Amygdala (tissue), 56 donors: ENCODE data around the gene C10orf105.

ENCODE experiments used
- DNase-seq, 56 donors: peaks; one replicate each; lab custom pipeline; 2025; lab: John Stamatoyannopoulos, UW

Gene C10orf105

GRCh38 chr10:71719464-71720201 lies at the start of gene C10orf105:
Gene C10orf105, minus strand, starts transcription at chr10:71719778. Its CDS starts 3,441 bp downstream, at chr10:71716337.
- DNase-seq, result peak in 7 of 56 donors; percentile 20 to 69 (median 50)

GRCh38 chr10:71767420-71768035 lies 48.0 kb upstream of the C10orf105 start:
- no peak for DNase-seq

GRCh38 chr10:71766717-71767419 lies 47.3 kb upstream of the C10orf105 start:
- DNase-seq, result no peak

GRCh38 chr10:71765906-71766716 lies 46.5 kb upstream of the C10orf105 start:
- DNase-seq, result no peak

GRCh38 chr10:71765176-71765904 lies 45.8 kb upstream of the C10orf105 start:
- peak in 3 of 56 donors; percentile 20 to 33 (median 24) for DNase-seq

- DNase-seq, result no peak
These were observed 44.0 kb upstream of the C10orf105 start for GRCh38 chr10:71763352-71764127.

GRCh38 chr10:71762324-71762723 lies 42.7 kb upstream of the C10orf105 start:
- no peak for DNase-seq

GRCh38 chr10:71761541-71762113 lies 42.0 kb upstream of the C10orf105 start:
- no peak for DNase-seq

GRCh38 chr10:71761105-71761511 lies 41.5 kb upstream of the C10orf105 start:
- no peak for DNase-seq

- peak in 27 of 56 donors; percentile 20 to 72 (median 40) for DNase-seq
These were observed 37.9 kb upstream of the C10orf105 start for GRCh38 chr10:71757399-71757922.

- DNase-seq, result peak in 9 of 56 donors; percentile 11 to 80 (median 29)
These were observed 37.0 kb upstream of the C10orf105 start for GRCh38 chr10:71756311-71757191.

- no peak for DNase-seq
These were observed 35.8 kb upstream of the C10orf105 start for GRCh38 chr10:71755179-71755879.

- no peak for DNase-seq
These were observed 35.0 kb upstream of the C10orf105 start for GRCh38 chr10:71754562-71754961.

GRCh38 chr10:71753960-71754505 lies 34.5 kb upstream of the C10orf105 start:
- DNase-seq, result no peak

GRCh38 chr10:71753091-71753959 lies 33.7 kb upstream of the C10orf105 start:
- DNase-seq, result peak in 24 of 56 donors; percentile 17 to 72 (median 32)
